Natural killer cell (primary cell): ENCODE results near the gene CD109. TPM values are rescaled to one million over a fixed set of nuclear protein-coding genes. Genes with fewer than 3 reads are reported as not detected.
"Not testable (repeated sequence)": the region's sequence is repeated elsewhere in the genome, so short reads cannot be mapped to it uniquely, and the experiment has no call there.

Experiments used
- ATAC-seq, 3 donors: fragments of 150-1000 bp in 2 of 3; fragments of 200-7000 bp in 1 of 3; cut with Tn5 transposase; 1 replicate in 1 of 3; 2 replicates in 2 of 3; pipeline ENCODE4 v1.10.0; 2021; ENCODE audit warnings: mild to moderate bottlenecking in 2 of 3, moderate library complexity in 2 of 3
- DNase-seq, 2 donors: peaks; one replicate each; pipeline versions ENCODE4 v3.0.0 to v3.0.0-alpha.2; 2013 to 2021; ENCODE audit warnings: mixed read lengths in 1 of 2
- H3K27ac ChIP-seq: one replicate; pipeline ENCODE4 v1.5.1; 2013; ENCODE audit warnings: mild to moderate bottlenecking, low read length
- H3K27me3 ChIP-seq: one replicate; pipeline ENCODE4 v1.6.1; 2013; ENCODE audit warnings: low read length; ENCODE audit not compliant: control insufficient read depth, insufficient read depth
- H3K36me3 ChIP-seq: one replicate; pipeline ENCODE4 v1.6.1; 2013; ENCODE audit warnings: low read length; ENCODE audit not compliant: control insufficient read depth, insufficient read depth
- H3K4me1 ChIP-seq: one replicate; pipeline ENCODE4 v1.6.1; 2013; ENCODE audit warnings: low read length; ENCODE audit not compliant: control insufficient read depth, insufficient read depth
- H3K4me3 ChIP-seq: one replicate; pipeline ENCODE4 v1.5.1; 2013; ENCODE audit warnings: low read length
- H3K9me3 ChIP-seq: one replicate; pipeline ENCODE4 v1.6.1; 2013; ENCODE audit warnings: low read length; ENCODE audit not compliant: control insufficient read depth, insufficient read depth
- H3K27ac Mint-ChIP-seq, 2 donors: one replicate each; pipeline ENCODE4 v1.8.0; 2022; ENCODE audit warnings: mild to moderate bottlenecking in 2 of 2, mixed read lengths in 2 of 2, moderate library complexity in 1 of 2
- H3K27me3 Mint-ChIP-seq, 2 donors: one replicate each; pipeline ENCODE4 v1.8.0; 2022; ENCODE audit warnings: low read depth in 2 of 2, mixed read lengths in 2 of 2
- H3K36me3 Mint-ChIP-seq: one replicate; pipeline ENCODE4 v1.8.0; 2022; ENCODE audit warnings: mixed read lengths
- H3K4me1 Mint-ChIP-seq, 2 donors: one replicate each; pipeline ENCODE4 v1.8.0; 2022; ENCODE audit warnings: mixed read lengths in 2 of 2
- H3K4me3 Mint-ChIP-seq: one replicate; pipeline ENCODE4 v1.8.0; 2022; ENCODE audit warnings: mild to moderate bottlenecking, moderate library complexity, mixed read lengths
- H3K9me3 Mint-ChIP-seq, 2 donors: one replicate each; pipeline ENCODE4 v1.8.0; 2022; ENCODE audit warnings: mixed read lengths in 2 of 2
- CTCF ChIP-seq: fragments of 200-600 bp; IDR thresholded peaks from one replicate; pipeline ENCODE4 v1.8.0; 2022; ENCODE audit warnings: antibody characterized with exemption
- WGBS: methylation state at CpG from one replicate; pipeline ENCODE4 v1.1.7; 2013; ENCODE audit warnings: missing lambda C conversion rate; ENCODE audit not compliant: insufficient coverage; 5-methylcytosine and 5-hydroxymethylcytosine counted together
- intact Hi-C: fragments of 100-400 bp; cut with micrococcal nuclease; formaldehyde crosslinking; loops from one replicate; pipeline ENCODE4 v1.14.2; 2022
- total RNA-seq, 4 donors: library from RNA; stranded (reverse); fragments of 120-200 nt in 1 of 4; gene quantifications; one replicate each; pipeline versions ENCODE4 v1.2.3 to v1.2.4, GENCODE V29; 2013 to 2022

Gene CD109
- total RNA-seq, 3 donors from 2014 or later (not counting 1 experiment from before 2014, with no cell fraction given), result 0.24 to 0.88 (median 0.83) TPM

GRCh38 chr6:73830119-73830518, 134.1 kb downstream of the CD109 start:
- no peaks in the 10 kb centered on the region for H3K27me3 Mint-ChIP-seq
- H3K4me3 Mint-ChIP-seq, result no peak overlapping the region
- no peak for TF ChIP-seq CTCF
- H3K36me3 Mint-ChIP-seq, result no peaks in the 10 kb centered on the region
- Histone ChIP-seq H3K27me3 (no peaks in the 10 kb centered on the region), H3K4me1 (no peaks in the 10 kb centered on the region), H3K4me3 (no peak overlapping the region), H3K9me3 (no peaks in the 10 kb centered on the region), H3K36me3 (no peaks in the 10 kb centered on the region), H3K27ac (no peak overlapping the region)
- 82% methylated on average over 2 of the region's 2 CpGs for WGBS
- H3K27ac Mint-ChIP-seq, result no peak overlapping the region
- H3K4me1 Mint-ChIP-seq, result no peaks in the 10 kb centered on the region
- intact Hi-C loops, result no loop called here
- DNase-seq, result no peak
- H3K9me3 Mint-ChIP-seq, result no peaks in the 10 kb centered on the region
- no peak for ATAC-seq

GRCh38 chr6:73832313-73832712, 136.3 kb downstream of the CD109 start:
- H3K27ac Mint-ChIP-seq, result no peak overlapping the region
- Histone ChIP-seq H3K36me3 (no peaks in the 10 kb centered on the region), H3K27me3 (no peaks in the 10 kb centered on the region), H3K27ac (no peak overlapping the region), H3K9me3 (no peaks in the 10 kb centered on the region), H3K4me1 (no peaks in the 10 kb centered on the region), H3K4me3 (no peak overlapping the region)
- intact Hi-C loops, result no loop called here
- ATAC-seq, result no peak
- 100% methylated on average over 1 of the region's 1 CpG for WGBS
- no peak for TF ChIP-seq CTCF
- no peaks in the 10 kb centered on the region for H3K4me1 Mint-ChIP-seq
- no peaks in the 10 kb centered on the region for H3K36me3 Mint-ChIP-seq
- no peaks in the 10 kb centered on the region for H3K27me3 Mint-ChIP-seq
- no peak for DNase-seq
- H3K9me3 Mint-ChIP-seq, result no peaks in the 10 kb centered on the region
- no peak overlapping the region for H3K4me3 Mint-ChIP-seq

- ATAC-seq, H3K36me3 Mint-ChIP-seq, H3K27ac Mint-ChIP-seq, H3K9me3 ChIP-seq, H3K4me3 Mint-ChIP-seq, intact Hi-C loops, H3K27me3 ChIP-seq, DNase-seq, H3K27me3 Mint-ChIP-seq, H3K27ac ChIP-seq, H3K4me1 ChIP-seq, H3K4me3 ChIP-seq, H3K9me3 Mint-ChIP-seq, H3K4me1 Mint-ChIP-seq, H3K36me3 ChIP-seq: not testable (repeated sequence)
Observed at GRCh38 chr6:73844696-73845095, 148.7 kb downstream of the CD109 start.

- H3K4me1 ChIP-seq, H3K4me1 Mint-ChIP-seq, H3K9me3 ChIP-seq, intact Hi-C loops, H3K4me3 Mint-ChIP-seq, DNase-seq, H3K27ac Mint-ChIP-seq, H3K36me3 ChIP-seq, ATAC-seq, H3K36me3 Mint-ChIP-seq, H3K27ac ChIP-seq, H3K9me3 Mint-ChIP-seq, H3K4me3 ChIP-seq, H3K27me3 ChIP-seq, H3K27me3 Mint-ChIP-seq: not testable (repeated sequence)
- 96% methylated on average over 13 of the region's 25 CpGs for WGBS
Observed at GRCh38 chr6:73851048-73851447, 155.0 kb downstream of the CD109 start.
